Keratinocyte (primary cell): Measurements from ENCODE around the gene CMTM2. TPM values are rescaled to one million over a fixed set of nuclear protein-coding genes. Genes with fewer than 3 reads are reported as not detected.
"Not testable (repeated sequence)": the region's sequence is repeated elsewhere in the genome, so short reads cannot be mapped to it uniquely, and the experiment has no call there.

Source experiments
- DNase-seq: peaks from one replicate; pipeline ENCODE4 v3.0.0-alpha.2; 2011; ENCODE audit warnings: low read depth, missing footprints, low spot score
- FAIRE-seq: peaks from 2 replicates; lab custom pipeline; 2011; peaks lifted over from hg19 to GRCh38; lab: Jason Lieb, UNC
- H2AFZ ChIP-seq: 2 replicates; pipeline ENCODE4 v1.6.0; 2012; ENCODE audit warnings: low read length, control low read depth, inconsistent platforms; ENCODE audit not compliant: control insufficient read depth
- H3K27ac ChIP-seq: 2 replicates; pipeline ENCODE4 v1.5.1; 2011; ENCODE audit warnings: low read length; ENCODE audit not compliant: control insufficient read depth, insufficient read depth
- H3K27me3 ChIP-seq: 3 replicates; pipeline ENCODE4 v1.6.0; 2011; ENCODE audit warnings: low read length; ENCODE audit not compliant: control insufficient read depth, insufficient read depth; ENCODE audit errors: extremely low read depth
- H3K36me3 ChIP-seq, 2 experiments: 2 replicates in 1 of 2; 3 replicates in 1 of 2; pipeline ENCODE4 v1.5.1; 2011; ENCODE audit warnings: low read length in 2 of 2, mild to moderate bottlenecking in 1 of 2; ENCODE audit not compliant: control insufficient read depth in 2 of 2, insufficient read depth in 2 of 2; ENCODE audit errors: extremely low read depth in 1 of 2
- H3K4me1 ChIP-seq: 3 replicates; pipeline ENCODE4 v1.5.1; 2011; ENCODE audit warnings: low read length; ENCODE audit not compliant: control insufficient read depth, insufficient read depth; ENCODE audit errors: extremely low read depth
- H3K4me2 ChIP-seq: 3 replicates; pipeline ENCODE4 v1.6.0; 2011; ENCODE audit warnings: low read depth, low read length; ENCODE audit not compliant: control insufficient read depth, insufficient read depth; ENCODE audit errors: extremely low read depth
- H3K4me3 ChIP-seq, 3 experiments: fragments of 200-600 bp in 1 of 3; sonication (generic) in 1 of 3; 2 replicates in 2 of 3; 3 replicates in 1 of 3; pipeline ENCODE4 v1.5.1; 2011 to 2016; ENCODE audit warnings: low read length in 3 of 3, mild to moderate bottlenecking in 3 of 3, control low read depth in 2 of 3, inconsistent platforms in 1 of 3, low read depth in 1 of 3, mixed read lengths in 1 of 3, mixed run types in 1 of 3, moderate library complexity in 1 of 3; ENCODE audit not compliant: control insufficient read depth in 2 of 3, insufficient read depth in 2 of 3; ENCODE audit errors: extremely low read depth in 1 of 3
- H3K79me2 ChIP-seq: 2 replicates; pipeline ENCODE4 v1.6.0; 2012; ENCODE audit warnings: low read length; ENCODE audit not compliant: control insufficient read depth, insufficient read depth
- H3K9ac ChIP-seq: 3 replicates; pipeline ENCODE4 v1.6.0; 2011; ENCODE audit warnings: low read length; ENCODE audit not compliant: control insufficient read depth, insufficient read depth; ENCODE audit errors: extremely low read depth
- H3K9me1 ChIP-seq: 3 replicates; pipeline ENCODE4 v1.6.0; 2011; ENCODE audit warnings: low read length; ENCODE audit not compliant: control insufficient read depth, insufficient read depth; ENCODE audit errors: extremely low read depth
- H3K9me3 ChIP-seq: 2 replicates; pipeline ENCODE4 v1.5.1; 2012; ENCODE audit warnings: low read depth, low read length; ENCODE audit not compliant: control insufficient read depth
- H4K20me1 ChIP-seq: 3 replicates; pipeline ENCODE4 v1.6.0; 2011; ENCODE audit warnings: low read length; ENCODE audit not compliant: control insufficient read depth, insufficient read depth; ENCODE audit errors: extremely low read depth
- EZH2 ChIP-seq: IDR thresholded peaks from one replicate; pipeline ENCODE4 v1.6.1; 2012; ENCODE audit warnings: inconsistent platforms, mild to moderate bottlenecking, low read length, moderate library complexity
- dilution Hi-C: fragments of 300-500 bp; cut with MboI; formaldehyde crosslinking; loops from one replicate; pipeline ENCODE4 v1.7.0; 2020; ENCODE audit warnings: low sequenced_read_pairs; ENCODE audit not compliant: extremely low pct_ligation_motif_present
- polyA plus RNA-seq, 5 experiments: library from polyadenylated mRNA; depleted of rRNA in 3 of 5; stranded (reverse) in 3 of 5; stranded (forward) in 1 of 5; unstranded in 1 of 5; fragments of >200 nt; gene quantifications; 1 replicate in 1 of 5; 2 replicates in 3 of 5; 3 replicates in 1 of 5; pipeline versions ENCODE4 v1.2.1 to v1.2.3, GENCODE V29; 2011 to 2012; ENCODE audit warnings: missing spikeins in 2 of 5, low read depth in 1 of 5, low replicate concordance in 1 of 5
- TF ChIP-seq, protein P1 (sequence below), 3 experiments: IDR thresholded peaks in 1 of 3; conservative IDR thresholded peaks in 1 of 3; optimal IDR thresholded peaks in 1 of 3; 2 replicates in 2 of 3; 3 replicates in 1 of 3; pipeline versions ENCODE3 to v1.5.1; 2011; ENCODE audit warnings: low read length in 3 of 3, mild to moderate bottlenecking in 3 of 3, moderate library complexity in 2 of 3, control low read depth in 1 of 3, inconsistent platforms in 1 of 3; ENCODE audit not compliant: insufficient read depth in 2 of 3; ENCODE audit errors: extremely low read depth in 1 of 3

Gene CMTM2
- polyA plus RNA-seq, 1 donor (not counting 4 experiments of a cell fraction or from before 2014, with no cell fraction given) = not detected

DNA sequence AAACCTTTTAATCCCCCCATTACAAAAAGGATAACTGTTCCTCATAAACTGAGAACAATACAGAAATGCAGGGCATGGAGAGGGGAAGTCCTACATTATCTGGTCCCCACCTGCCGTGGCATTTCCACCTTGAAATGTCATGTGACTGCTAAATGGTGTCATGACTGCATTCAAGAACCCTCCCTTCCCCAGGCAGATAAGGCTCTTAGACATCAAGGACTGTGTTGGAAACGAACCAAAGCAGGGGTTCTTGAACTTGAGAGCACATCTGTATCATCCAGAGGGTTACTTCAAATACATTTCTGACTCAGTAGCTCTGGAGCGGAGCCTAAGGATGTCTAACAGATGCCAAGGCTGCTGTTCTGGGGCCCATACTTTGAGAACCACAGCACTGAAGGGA is 43.6 kb downstream of the CMTM2 start:
- dilution Hi-C loops = no loop called here
- no peak for FAIRE-seq

DNA sequence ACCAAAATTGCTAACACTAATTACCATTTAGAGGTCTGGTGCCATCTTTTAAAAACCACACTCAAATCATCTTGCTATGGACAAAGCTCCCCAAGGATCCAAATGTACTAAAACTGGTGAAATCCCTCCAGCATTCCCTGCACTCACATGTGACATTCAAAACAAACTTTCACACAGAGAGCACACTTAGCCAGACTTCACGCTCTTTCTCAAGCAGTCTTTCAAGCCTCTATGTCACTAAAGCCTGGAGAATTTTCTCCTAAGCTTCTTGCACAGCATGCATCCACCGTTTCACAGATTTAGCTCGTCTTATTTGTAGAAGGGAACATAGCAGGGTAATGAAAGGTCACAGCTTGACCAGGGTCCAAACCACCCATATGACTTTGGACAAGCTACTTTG is 44.5 kb downstream of the CMTM2 start:
- TF ChIP-seq EZH2 = no peak
- TF ChIP-seq, protein P1, sequence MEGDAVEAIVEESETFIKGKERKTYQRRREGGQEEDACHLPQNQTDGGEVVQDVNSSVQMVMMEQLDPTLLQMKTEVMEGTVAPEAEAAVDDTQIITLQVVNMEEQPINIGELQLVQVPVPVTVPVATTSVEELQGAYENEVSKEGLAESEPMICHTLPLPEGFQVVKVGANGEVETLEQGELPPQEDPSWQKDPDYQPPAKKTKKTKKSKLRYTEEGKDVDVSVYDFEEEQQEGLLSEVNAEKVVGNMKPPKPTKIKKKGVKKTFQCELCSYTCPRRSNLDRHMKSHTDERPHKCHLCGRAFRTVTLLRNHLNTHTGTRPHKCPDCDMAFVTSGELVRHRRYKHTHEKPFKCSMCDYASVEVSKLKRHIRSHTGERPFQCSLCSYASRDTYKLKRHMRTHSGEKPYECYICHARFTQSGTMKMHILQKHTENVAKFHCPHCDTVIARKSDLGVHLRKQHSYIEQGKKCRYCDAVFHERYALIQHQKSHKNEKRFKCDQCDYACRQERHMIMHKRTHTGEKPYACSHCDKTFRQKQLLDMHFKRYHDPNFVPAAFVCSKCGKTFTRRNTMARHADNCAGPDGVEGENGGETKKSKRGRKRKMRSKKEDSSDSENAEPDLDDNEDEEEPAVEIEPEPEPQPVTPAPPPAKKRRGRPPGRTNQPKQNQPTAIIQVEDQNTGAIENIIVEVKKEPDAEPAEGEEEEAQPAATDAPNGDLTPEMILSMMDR (optimal IDR thresholded peaks at IDR 0.05 in 1 of 3, IDR thresholded peaks at IDR 0.05 in 1 of 3, conservative IDR thresholded peaks at IDR 0.05 in 1 of 3; ENCODE audit: extremely low read depth in 1 of 3, insufficient read depth in 2 of 3, low read length in 3 of 3) = no peak
- no peak overlapping the region for H3K9ac ChIP-seq
- no peak overlapping the region for H3K4me2 ChIP-seq

More for the DNA sequence above, 43.6 kb downstream of the CMTM2 start:
- Histone ChIP-seq H3K9me3 (no peaks in the 10 kb centered on the region), H3K27ac (no peak overlapping the region), H3K4me3 (no peak overlapping the region), H3K27me3 (no peaks in the 10 kb centered on the region), H2AFZ (no peak overlapping the region), H3K9me1 (no peaks in the 10 kb centered on the region), H3K36me3 (peaks cover 3 to 9% of the 10 kb centered on the region in 2 experiments), H3K79me2 (no peaks in the 10 kb centered on the region), H3K4me1 (peaks cover 26% of the 10 kb centered on the region), H3K4me2 (no peak overlapping the region), H3K9ac (no peak overlapping the region), H4K20me1 (no peaks in the 10 kb centered on the region)
- no peak for DNase-seq
- TF ChIP-seq, protein P1 (optimal IDR thresholded peaks at IDR 0.05 in 1 of 3, IDR thresholded peaks at IDR 0.05 in 1 of 3, conservative IDR thresholded peaks at IDR 0.05 in 1 of 3; ENCODE audit: extremely low read depth in 1 of 3, insufficient read depth in 2 of 3, low read length in 3 of 3) = no peak
- TF ChIP-seq EZH2 = no peak

DNA sequence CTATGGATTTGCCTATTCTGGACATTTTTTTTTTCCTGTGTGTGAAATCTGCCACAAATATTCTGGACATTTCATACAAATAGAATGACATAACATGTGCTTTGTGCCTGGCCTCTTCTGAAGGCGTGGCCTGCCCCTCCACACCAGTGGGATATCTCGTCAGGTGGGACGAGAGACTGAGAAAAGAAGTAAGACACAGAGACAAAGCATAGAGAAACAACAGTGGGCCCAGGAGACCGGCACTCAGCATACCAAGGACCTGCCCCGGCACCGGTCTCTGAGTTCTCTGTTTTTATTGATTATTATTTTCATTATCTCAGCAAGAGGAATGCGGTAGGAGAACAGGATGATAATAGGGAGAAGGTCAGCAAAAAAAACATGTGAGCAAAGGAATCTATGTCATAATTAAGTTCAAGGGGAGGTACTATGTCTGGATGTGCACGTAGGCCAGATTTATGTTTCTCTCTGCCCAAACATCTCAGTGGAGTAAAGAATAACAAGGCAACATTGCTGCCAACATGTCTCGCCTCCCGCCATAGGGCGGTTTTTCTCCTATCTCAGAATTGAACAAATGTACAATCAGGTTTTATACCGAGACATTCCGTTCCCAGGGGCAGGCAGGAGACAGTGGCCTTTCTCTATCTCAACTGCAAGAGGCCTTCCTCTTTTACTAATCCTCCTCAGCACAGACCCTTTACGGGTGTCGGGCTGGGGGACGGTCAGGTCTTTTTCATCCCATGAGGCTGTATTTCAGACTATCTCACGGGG is 48.5 kb downstream of the CMTM2 start:
- H3K27me3 ChIP-seq, H4K20me1 ChIP-seq, H3K9me3 ChIP-seq, H3K27ac ChIP-seq, H3K36me3 ChIP-seq, H2AFZ ChIP-seq, DNase-seq, H3K9me1 ChIP-seq, FAIRE-seq, H3K4me2 ChIP-seq, dilution Hi-C loops, H3K79me2 ChIP-seq, H3K4me3 ChIP-seq, H3K9ac ChIP-seq: not testable (repeated sequence)
- peaks cover 15% of the 10 kb centered on the region for H3K4me1 ChIP-seq

More for the DNA sequence above, 44.5 kb downstream of the CMTM2 start:
- Histone ChIP-seq H3K36me3 (peaks cover 3 to 9% of the 10 kb centered on the region in 2 experiments), H4K20me1 (no peaks in the 10 kb centered on the region), H3K27me3 (no peaks in the 10 kb centered on the region), H3K79me2 (no peaks in the 10 kb centered on the region), H3K9me3 (no peaks in the 10 kb centered on the region), H3K4me1 (peaks cover 17% of the 10 kb centered on the region), H3K9me1 (no peaks in the 10 kb centered on the region), H3K4me3 (no peak overlapping the region), H3K27ac (no peak overlapping the region), H2AFZ (no peak overlapping the region)
- FAIRE-seq = no peak
- DNase-seq = no peak
- dilution Hi-C loops = no loop called here
